HEK293 (cell line): ENCODE measurements around the gene RASSF8.

Experiments
- CTCF ChIA-PET: fragments of 350-600 bp; formaldehyde crosslinking; extraction: SDS; loops from one replicate; lab custom pipeline; 2021; ENCODE audit warnings: antibody characterized with exemption; lab: Yijun Ruan, JAX
- POLR2A ChIA-PET: fragments of 300-600 bp; formaldehyde crosslinking; extraction: SDS; loops from one replicate; lab custom pipeline; 2020; ENCODE audit warnings: antibody characterized with exemption, inconsistent platforms; lab: Yijun Ruan, JAX
- H3K27ac ChIP-seq: fragments of 200-500 bp; sonication (Bioruptor generic); 2 replicates; pipeline ENCODE4 v1.5.1; 2014; ENCODE audit warnings: low read depth, low read length, control low read depth, inconsistent platforms; ENCODE audit errors: extremely low read depth
- H3K36me3 ChIP-seq, 2 experiments: fragments of 200-500 bp in 1 of 2; sonication (Bioruptor generic) in 1 of 2; 1 replicate in 1 of 2; 2 replicates in 1 of 2; pipeline ENCODE4 v1.5.1; 2014 to 2017; ENCODE audit warnings: inconsistent platforms in 2 of 2, low read length in 2 of 2; ENCODE audit not compliant: control insufficient read depth in 2 of 2, insufficient read depth in 1 of 2
- H3K4me1 ChIP-seq: fragments of 200-500 bp; sonication (Bioruptor generic); 2 replicates; pipeline ENCODE4 v1.5.1; 2014; ENCODE audit warnings: mild to moderate bottlenecking, low read length, inconsistent platforms; ENCODE audit not compliant: control insufficient read depth, insufficient read depth
- H3K4me3 ChIP-seq: 2 replicates; pipeline ENCODE4 v1.5.1; 2011; ENCODE audit warnings: low read depth, mild to moderate bottlenecking, control low read depth, low read length, moderate library complexity
- H3K9me3 ChIP-seq: fragments of 200-500 bp; sonication (Bioruptor generic); 2 replicates; pipeline ENCODE4 v1.5.1; 2014; ENCODE audit warnings: low read depth, low read length, inconsistent platforms; ENCODE audit not compliant: control insufficient read depth, insufficient read depth
- ZBTB1 ChIP-seq: fragments of 450-650 bp; formaldehyde crosslinking; IDR thresholded peaks from 2 replicates; pipeline ENCODE4 v1.5.1; 2016; ENCODE audit warnings: missing biosample characterization, missing genetic modification characterization
- ZFP41 ChIP-seq: fragments of 450-650 bp; formaldehyde crosslinking; IDR thresholded peaks from 2 replicates; pipeline ENCODE4 v1.5.1; 2016; ENCODE audit warnings: missing biosample characterization, missing genetic modification characterization, borderline replicate concordance
- ZNF510 ChIP-seq: fragments of 450-650 bp; formaldehyde crosslinking; IDR thresholded peaks from 2 replicates; pipeline ENCODE4 v1.5.1; 2018; ENCODE audit warnings: mild to moderate bottlenecking, missing genetic modification characterization, missing biosample characterization; ENCODE audit not compliant: insufficient replicate concordance
- ZNF624 ChIP-seq: fragments of 450-650 bp; formaldehyde crosslinking; IDR thresholded peaks from 2 replicates; pipeline ENCODE4 v1.5.1; 2017; ENCODE audit warnings: missing biosample characterization, missing genetic modification characterization
- ZNF654 ChIP-seq: fragments of 450-650 bp; formaldehyde crosslinking; IDR thresholded peaks from 2 replicates; pipeline ENCODE4 v1.5.1; 2016; ENCODE audit warnings: low read depth, missing biosample characterization, missing genetic modification characterization
- ZNF830 ChIP-seq: fragments of 450-650 bp; IDR thresholded peaks from 2 replicates; pipeline ENCODE4 v1.5.0; 2018; ENCODE audit warnings: missing biosample characterization, missing genetic modification characterization, low read depth, mild to moderate bottlenecking, moderate library complexity
- TF ChIP-seq, protein P1 (sequence below): fragments of 450-650 bp; formaldehyde crosslinking; IDR thresholded peaks from 2 replicates; pipeline ENCODE4 v1.5.1; 2016; ENCODE audit warnings: missing biosample characterization, missing genetic modification characterization
- TF ChIP-seq, protein P2 (sequence below): fragments of 450-650 bp; formaldehyde crosslinking; IDR thresholded peaks from 2 replicates; pipeline ENCODE4 v1.5.1; 2016; ENCODE audit warnings: missing biosample characterization, missing genetic modification characterization
- TF ChIP-seq, protein P3 (sequence below): fragments of 450-650 bp; formaldehyde crosslinking; IDR thresholded peaks from 2 replicates; pipeline ENCODE4 v1.5.1; 2016; ENCODE audit warnings: missing biosample characterization, missing genetic modification characterization
- TF ChIP-seq, protein P4 (sequence below): fragments of 450-650 bp; formaldehyde crosslinking; IDR thresholded peaks from 2 replicates; pipeline ENCODE4 v1.5.1; 2016; ENCODE audit warnings: missing biosample characterization, missing genetic modification characterization, borderline replicate concordance
- TF ChIP-seq, protein P5 (sequence below): fragments of 450-650 bp; formaldehyde crosslinking; IDR thresholded peaks from 2 replicates; pipeline ENCODE4 v1.5.1; 2016; ENCODE audit warnings: missing biosample characterization, missing genetic modification characterization

RASSF8 gene

DNA sequence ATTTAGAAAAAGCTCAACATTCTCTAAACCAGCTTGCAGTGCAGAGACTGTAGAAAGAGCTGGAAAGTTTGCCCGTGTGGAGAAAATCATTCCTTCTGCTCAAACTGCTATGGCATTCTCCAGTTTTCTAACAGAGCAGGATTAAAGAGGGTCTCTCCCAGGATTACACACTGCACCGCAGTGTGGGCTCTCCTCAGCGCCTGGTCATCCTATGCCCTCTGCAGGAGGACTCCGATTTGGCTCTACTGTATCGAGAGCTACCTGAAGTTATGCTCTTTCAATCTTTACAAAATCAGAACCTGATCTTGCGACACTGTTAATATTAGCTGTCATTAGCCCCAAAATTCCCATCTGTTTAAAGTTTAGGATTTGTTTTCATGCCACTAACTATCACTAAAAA, 133.3 kb downstream of the RASSF8 start:
- no peaks in the 10 kb centered on the region for H3K36me3 ChIP-seq
- ChIA-PET CTCF (interaction anchor here (0.5 to 1.8 kb wide), 10 partner anchors 10 to 560 kb away, joined by 3 to 6 read pairs (median 3); no protein-coding TSS in a partner anchor), POLR2A (no interaction called here)
- H3K4me3 ChIP-seq = no peak overlapping the region
- H3K4me1 ChIP-seq = no peaks in the 10 kb centered on the region
- H3K9me3 ChIP-seq = no peaks in the 10 kb centered on the region
- peak; percentile 36 for TF ChIP-seq ZNF654 (tag by site-specific recombination)
- TF ChIP-seq, protein P1, sequence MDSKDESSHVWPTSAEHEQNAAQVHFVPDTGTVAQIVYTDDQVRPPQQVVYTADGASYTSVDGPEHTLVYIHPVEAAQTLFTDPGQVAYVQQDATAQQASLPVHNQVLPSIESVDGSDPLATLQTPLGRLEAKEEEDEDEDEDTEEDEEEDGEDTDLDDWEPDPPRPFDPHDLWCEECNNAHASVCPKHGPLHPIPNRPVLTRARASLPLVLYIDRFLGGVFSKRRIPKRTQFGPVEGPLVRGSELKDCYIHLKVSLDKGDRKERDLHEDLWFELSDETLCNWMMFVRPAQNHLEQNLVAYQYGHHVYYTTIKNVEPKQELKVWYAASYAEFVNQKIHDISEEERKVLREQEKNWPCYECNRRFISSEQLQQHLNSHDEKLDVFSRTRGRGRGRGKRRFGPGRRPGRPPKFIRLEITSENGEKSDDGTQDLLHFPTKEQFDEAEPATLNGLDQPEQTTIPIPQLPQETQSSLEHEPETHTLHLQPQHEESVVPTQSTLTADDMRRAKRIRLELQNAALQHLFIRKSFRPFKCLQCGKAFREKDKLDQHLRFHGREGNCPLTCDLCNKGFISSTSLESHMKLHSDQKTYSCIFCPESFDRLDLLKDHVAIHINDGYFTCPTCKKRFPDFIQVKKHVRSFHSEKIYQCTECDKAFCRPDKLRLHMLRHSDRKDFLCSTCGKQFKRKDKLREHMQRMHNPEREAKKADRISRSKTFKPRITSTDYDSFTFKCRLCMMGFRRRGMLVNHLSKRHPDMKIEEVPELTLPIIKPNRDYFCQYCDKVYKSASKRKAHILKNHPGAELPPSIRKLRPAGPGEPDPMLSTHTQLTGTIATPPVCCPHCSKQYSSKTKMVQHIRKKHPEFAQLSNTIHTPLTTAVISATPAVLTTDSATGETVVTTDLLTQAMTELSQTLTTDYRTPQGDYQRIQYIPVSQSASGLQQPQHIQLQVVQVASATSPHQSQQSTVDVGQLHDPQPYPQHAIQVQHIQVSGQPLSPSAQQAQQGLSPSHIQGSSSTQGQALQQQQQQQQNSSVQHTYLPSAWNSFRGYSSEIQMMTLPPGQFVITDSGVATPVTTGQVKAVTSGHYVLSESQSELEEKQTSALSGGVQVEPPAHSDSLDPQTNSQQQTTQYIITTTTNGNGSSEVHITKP (tag by site-specific recombination) = no peak
- TF ChIP-seq, protein P2, sequence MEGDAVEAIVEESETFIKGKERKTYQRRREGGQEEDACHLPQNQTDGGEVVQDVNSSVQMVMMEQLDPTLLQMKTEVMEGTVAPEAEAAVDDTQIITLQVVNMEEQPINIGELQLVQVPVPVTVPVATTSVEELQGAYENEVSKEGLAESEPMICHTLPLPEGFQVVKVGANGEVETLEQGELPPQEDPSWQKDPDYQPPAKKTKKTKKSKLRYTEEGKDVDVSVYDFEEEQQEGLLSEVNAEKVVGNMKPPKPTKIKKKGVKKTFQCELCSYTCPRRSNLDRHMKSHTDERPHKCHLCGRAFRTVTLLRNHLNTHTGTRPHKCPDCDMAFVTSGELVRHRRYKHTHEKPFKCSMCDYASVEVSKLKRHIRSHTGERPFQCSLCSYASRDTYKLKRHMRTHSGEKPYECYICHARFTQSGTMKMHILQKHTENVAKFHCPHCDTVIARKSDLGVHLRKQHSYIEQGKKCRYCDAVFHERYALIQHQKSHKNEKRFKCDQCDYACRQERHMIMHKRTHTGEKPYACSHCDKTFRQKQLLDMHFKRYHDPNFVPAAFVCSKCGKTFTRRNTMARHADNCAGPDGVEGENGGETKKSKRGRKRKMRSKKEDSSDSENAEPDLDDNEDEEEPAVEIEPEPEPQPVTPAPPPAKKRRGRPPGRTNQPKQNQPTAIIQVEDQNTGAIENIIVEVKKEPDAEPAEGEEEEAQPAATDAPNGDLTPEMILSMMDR (tag by site-specific recombination) = 0 out of 2 replicates have a peak, but pooled peaks have one; percentile 25
- H3K27ac ChIP-seq = no peak overlapping the region

DNA sequence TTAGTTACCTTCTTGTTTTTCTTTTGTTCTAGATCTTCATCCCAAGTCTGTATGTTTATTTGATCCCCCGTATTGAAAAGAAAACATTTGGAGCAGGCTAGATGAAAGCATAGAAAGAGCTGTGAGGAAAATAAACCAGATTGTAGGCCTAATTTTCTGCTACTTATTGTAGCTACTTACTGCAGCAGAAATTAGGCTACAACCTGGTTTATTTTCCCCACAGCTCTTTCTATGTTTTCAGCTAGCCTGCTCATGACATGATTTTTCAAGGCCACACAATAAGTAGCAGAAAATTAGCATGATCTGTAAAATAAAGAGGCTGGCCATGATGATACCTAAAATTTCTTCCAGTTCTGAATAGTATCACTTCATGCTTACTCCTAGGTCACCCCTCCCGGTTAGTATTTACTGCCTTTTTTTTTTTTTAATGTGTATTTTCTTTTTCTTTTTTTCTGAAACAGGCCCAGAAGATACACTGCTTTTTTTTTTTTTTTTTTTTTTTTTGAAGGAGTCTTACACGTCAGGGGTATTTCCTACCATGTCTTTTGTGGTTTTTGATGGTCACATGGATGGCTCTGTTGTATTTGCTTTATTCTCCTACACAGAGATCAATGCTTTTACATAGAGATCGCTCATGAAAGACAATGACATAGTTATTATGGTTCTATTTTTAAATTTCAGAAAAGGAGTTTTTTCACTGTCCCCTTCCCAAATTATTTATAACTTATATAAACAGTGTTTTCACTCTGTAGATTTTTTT, 134.0 kb downstream of the RASSF8 start:
- ChIA-PET CTCF (interaction anchor here (0.5 to 1.8 kb wide), 10 partner anchors 9 to 560 kb away, joined by 3 to 6 read pairs (median 3); no protein-coding TSS in a partner anchor), POLR2A (no interaction called here)
- Histone ChIP-seq H3K4me1 (no peaks in the 10 kb centered on the region), H3K9me3 (no peaks in the 10 kb centered on the region), H3K4me3 (no peak overlapping the region), H3K27ac (no peak overlapping the region), H3K36me3 (no peaks in the 10 kb centered on the region)
- TF ChIP-seq, protein P3, sequence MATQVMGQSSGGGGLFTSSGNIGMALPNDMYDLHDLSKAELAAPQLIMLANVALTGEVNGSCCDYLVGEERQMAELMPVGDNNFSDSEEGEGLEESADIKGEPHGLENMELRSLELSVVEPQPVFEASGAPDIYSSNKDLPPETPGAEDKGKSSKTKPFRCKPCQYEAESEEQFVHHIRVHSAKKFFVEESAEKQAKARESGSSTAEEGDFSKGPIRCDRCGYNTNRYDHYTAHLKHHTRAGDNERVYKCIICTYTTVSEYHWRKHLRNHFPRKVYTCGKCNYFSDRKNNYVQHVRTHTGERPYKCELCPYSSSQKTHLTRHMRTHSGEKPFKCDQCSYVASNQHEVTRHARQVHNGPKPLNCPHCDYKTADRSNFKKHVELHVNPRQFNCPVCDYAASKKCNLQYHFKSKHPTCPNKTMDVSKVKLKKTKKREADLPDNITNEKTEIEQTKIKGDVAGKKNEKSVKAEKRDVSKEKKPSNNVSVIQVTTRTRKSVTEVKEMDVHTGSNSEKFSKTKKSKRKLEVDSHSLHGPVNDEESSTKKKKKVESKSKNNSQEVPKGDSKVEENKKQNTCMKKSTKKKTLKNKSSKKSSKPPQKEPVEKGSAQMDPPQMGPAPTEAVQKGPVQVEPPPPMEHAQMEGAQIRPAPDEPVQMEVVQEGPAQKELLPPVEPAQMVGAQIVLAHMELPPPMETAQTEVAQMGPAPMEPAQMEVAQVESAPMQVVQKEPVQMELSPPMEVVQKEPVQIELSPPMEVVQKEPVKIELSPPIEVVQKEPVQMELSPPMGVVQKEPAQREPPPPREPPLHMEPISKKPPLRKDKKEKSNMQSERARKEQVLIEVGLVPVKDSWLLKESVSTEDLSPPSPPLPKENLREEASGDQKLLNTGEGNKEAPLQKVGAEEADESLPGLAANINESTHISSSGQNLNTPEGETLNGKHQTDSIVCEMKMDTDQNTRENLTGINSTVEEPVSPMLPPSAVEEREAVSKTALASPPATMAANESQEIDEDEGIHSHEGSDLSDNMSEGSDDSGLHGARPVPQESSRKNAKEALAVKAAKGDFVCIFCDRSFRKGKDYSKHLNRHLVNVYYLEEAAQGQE (tag by site-specific recombination) = no peak

DNA sequence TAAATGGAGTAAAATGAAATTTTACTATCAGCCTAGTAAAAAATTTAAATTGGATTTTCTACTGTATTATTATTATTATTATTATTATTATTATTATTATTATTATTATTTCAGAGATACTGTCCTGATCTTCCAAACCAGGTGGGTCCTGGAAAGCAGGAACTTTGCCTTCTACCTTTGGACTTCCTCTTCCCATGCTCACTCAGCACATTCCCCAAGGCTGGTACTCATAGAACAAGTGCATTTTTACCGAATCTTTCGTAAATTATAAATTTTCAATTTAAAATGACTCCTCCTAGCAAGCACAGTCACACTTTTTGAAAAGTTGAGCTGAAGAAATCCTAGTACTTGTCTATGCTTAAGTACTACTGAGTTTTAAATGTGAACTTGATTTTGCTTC, 136.7 kb downstream of the RASSF8 start:
- ChIA-PET POLR2A (no interaction called here), CTCF (interaction anchor here (0.5 to 1.0 kb wide), 3 partner anchors 519 to 920 kb away, joined by 3 read pairs; no protein-coding TSS in a partner anchor)
- Histone ChIP-seq H3K27ac (no peak overlapping the region), H3K4me3 (no peak overlapping the region), H3K9me3 (no peaks in the 10 kb centered on the region), H3K4me1 (no peaks in the 10 kb centered on the region), H3K36me3 (no peaks in the 10 kb centered on the region)
- TF ChIP-seq ZNF654 (tag by site-specific recombination) (no peak), ZNF830 (tag by site-specific recombination) (no peak), ZNF510 (no peak), ZNF624 (tag by site-specific recombination) (no peak), ZBTB1 (tag by site-specific recombination) (no peak), ZFP41 (tag by site-specific recombination) (no peak)
- TF ChIP-seq, protein P4, sequence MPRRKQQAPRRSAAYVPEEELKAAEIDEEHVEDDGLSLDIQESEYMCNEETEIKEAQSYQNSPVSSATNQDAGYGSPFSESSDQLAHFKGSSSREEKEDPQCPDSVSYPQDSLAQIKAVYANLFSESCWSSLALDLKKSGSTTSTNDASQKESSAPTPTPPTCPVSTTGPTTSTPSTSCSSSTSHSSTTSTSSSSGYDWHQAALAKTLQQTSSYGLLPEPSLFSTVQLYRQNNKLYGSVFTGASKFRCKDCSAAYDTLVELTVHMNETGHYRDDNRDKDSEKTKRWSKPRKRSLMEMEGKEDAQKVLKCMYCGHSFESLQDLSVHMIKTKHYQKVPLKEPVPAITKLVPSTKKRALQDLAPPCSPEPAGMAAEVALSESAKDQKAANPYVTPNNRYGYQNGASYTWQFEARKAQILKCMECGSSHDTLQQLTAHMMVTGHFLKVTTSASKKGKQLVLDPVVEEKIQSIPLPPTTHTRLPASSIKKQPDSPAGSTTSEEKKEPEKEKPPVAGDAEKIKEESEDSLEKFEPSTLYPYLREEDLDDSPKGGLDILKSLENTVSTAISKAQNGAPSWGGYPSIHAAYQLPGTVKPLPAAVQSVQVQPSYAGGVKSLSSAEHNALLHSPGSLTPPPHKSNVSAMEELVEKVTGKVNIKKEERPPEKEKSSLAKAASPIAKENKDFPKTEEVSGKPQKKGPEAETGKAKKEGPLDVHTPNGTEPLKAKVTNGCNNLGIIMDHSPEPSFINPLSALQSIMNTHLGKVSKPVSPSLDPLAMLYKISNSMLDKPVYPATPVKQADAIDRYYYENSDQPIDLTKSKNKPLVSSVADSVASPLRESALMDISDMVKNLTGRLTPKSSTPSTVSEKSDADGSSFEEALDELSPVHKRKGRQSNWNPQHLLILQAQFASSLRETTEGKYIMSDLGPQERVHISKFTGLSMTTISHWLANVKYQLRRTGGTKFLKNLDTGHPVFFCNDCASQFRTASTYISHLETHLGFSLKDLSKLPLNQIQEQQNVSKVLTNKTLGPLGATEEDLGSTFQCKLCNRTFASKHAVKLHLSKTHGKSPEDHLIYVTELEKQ (tag by site-specific recombination) = no peak
- TF ChIP-seq, protein P5, sequence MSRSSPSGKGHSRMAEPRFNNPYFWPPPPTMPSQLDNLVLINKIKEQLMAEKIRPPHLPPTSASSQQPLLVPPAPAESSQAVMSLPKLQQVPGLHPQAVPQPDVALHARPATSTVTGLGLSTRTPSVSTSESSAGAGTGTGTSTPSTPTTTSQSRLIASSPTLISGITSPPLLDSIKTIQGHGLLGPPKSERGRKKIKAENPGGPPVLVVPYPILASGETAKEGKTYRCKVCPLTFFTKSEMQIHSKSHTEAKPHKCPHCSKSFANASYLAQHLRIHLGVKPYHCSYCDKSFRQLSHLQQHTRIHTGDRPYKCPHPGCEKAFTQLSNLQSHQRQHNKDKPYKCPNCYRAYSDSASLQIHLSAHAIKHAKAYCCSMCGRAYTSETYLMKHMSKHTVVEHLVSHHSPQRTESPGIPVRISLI (tag by site-specific recombination) = no peak
- TF ChIP-seq, all 188 proteins: peak for 0
